Osteocyte (in vitro differentiated cells): ENCODE measurements around the gene TCAIM. TPM values are rescaled to one million over a fixed set of nuclear protein-coding genes. Genes with fewer than 3 reads are reported as not detected.

Source experiments
- DNase-seq: peaks from one replicate; pipeline ENCODE4 v3.0.0; 2021; ENCODE audit warnings: mixed read lengths; ENCODE audit not compliant: unreplicated experiment; ENCODE audit errors: extremely low spot score
- H3K27ac Mint-ChIP-seq: one replicate; pipeline ENCODE4 v1.8.0; 2021; ENCODE audit warnings: mild to moderate bottlenecking, mixed read lengths; ENCODE audit not compliant: unreplicated experiment
- H3K27me3 Mint-ChIP-seq: one replicate; pipeline ENCODE4 v1.8.0; 2021; ENCODE audit warnings: mixed read lengths; ENCODE audit not compliant: unreplicated experiment
- H3K36me3 Mint-ChIP-seq: one replicate; pipeline ENCODE4 v1.8.0; 2021; ENCODE audit warnings: mixed read lengths; ENCODE audit not compliant: unreplicated experiment
- H3K4me1 Mint-ChIP-seq: one replicate; pipeline ENCODE4 v1.8.0; 2021; ENCODE audit warnings: mixed read lengths; ENCODE audit not compliant: unreplicated experiment
- H3K4me3 Mint-ChIP-seq: one replicate; pipeline ENCODE4 v1.8.0; 2021; ENCODE audit warnings: mild to moderate bottlenecking, moderate library complexity, mixed read lengths; ENCODE audit not compliant: unreplicated experiment
- H3K9me3 Mint-ChIP-seq: one replicate; pipeline ENCODE4 v1.8.0; 2021; ENCODE audit warnings: mixed read lengths; ENCODE audit not compliant: unreplicated experiment
- total RNA-seq: library from RNA; stranded (reverse); gene quantifications from 2 replicates; pipeline ENCODE4 v1.2.1, GENCODE V29; 2021
- TF ChIP-seq, protein P1 (sequence below): fragments of 200-600 bp; sonication (generic); IDR thresholded peaks from 2 replicates; pipeline ENCODE4 v1.5.0; 2021; ENCODE audit warnings: antibody characterized with exemption, mild to moderate bottlenecking, moderate library complexity

TCAIM gene
- total RNA-seq, 1 donor from 2014 or later, result 30.2 TPM

DNA sequence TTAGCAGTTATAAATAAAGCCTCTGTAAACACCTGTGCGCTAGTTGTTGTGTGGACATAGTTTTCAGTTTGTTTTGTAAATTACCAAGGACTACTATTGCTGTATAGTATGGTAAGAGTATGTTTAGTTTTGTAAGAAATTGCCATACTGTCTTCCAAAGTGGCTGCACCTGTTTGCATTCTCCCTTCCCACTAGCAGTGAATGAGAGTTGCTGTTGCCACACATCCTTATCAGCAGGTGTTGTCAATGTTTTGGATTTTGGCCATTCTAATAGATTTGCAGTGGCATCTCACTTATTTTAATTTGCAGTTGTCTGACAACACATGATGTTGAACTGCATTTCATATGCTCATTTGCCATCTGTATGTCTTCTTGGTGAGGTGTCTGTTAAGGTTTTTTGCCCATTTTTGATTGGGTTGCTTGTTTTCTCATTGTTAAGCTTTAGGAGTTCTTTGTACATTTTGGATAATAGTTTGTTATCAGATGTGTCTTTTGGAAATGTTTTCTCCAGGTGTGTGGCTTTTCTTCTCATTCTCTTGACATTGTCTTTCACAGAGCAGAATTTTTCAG is 14.9 kb downstream of the TCAIM start:
- Mint-ChIP-seq H3K9me3 (peaks cover 11% of the 10 kb centered on the region), H3K36me3 (peaks cover 13% of the 10 kb centered on the region), H3K27me3 (no peaks in the 10 kb centered on the region), H3K4me1 (peaks cover 27% of the 10 kb centered on the region), H3K27ac (no peak overlapping the region), H3K4me3 (no peak overlapping the region)
- DNase-seq, result no peak
- TF ChIP-seq, protein P1, sequence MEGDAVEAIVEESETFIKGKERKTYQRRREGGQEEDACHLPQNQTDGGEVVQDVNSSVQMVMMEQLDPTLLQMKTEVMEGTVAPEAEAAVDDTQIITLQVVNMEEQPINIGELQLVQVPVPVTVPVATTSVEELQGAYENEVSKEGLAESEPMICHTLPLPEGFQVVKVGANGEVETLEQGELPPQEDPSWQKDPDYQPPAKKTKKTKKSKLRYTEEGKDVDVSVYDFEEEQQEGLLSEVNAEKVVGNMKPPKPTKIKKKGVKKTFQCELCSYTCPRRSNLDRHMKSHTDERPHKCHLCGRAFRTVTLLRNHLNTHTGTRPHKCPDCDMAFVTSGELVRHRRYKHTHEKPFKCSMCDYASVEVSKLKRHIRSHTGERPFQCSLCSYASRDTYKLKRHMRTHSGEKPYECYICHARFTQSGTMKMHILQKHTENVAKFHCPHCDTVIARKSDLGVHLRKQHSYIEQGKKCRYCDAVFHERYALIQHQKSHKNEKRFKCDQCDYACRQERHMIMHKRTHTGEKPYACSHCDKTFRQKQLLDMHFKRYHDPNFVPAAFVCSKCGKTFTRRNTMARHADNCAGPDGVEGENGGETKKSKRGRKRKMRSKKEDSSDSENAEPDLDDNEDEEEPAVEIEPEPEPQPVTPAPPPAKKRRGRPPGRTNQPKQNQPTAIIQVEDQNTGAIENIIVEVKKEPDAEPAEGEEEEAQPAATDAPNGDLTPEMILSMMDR, result no peak

DNA sequence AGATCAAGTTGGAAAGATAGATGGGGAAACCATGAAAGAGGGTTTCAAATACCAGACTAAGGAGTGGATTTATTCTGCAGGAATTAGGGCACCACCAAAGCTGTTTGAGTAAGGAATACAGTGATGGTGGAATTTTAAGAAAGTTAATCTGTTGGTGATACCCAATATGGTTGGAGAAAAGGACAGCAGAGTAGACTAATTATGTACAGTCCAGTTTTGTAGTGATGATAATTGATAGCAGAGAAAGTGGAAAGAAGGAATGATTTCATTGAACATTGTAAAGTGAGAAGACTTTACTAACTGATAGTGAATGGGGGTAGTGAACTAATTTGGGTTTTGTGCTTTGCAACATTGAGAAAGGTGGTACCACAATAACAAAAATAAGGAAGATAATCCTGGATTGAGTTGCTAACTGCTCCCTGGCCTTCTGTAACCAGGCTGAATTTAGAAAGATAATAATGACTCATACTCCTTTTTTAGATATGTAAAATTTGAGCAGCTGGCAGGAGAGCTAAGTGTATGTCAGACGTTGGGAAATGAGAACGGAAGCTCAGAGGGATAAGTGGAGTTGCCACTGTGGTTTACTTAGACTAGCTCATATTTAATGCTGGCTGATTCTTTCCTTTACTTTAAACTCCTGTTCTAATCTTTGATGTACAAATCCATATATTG is 16.9 kb downstream of the TCAIM start:
- peaks cover 33% of the 10 kb centered on the region for H3K4me1 Mint-ChIP-seq
- H3K27ac Mint-ChIP-seq, result peak overlapping the region; percentile 67
- no peak for DNase-seq

DNA sequence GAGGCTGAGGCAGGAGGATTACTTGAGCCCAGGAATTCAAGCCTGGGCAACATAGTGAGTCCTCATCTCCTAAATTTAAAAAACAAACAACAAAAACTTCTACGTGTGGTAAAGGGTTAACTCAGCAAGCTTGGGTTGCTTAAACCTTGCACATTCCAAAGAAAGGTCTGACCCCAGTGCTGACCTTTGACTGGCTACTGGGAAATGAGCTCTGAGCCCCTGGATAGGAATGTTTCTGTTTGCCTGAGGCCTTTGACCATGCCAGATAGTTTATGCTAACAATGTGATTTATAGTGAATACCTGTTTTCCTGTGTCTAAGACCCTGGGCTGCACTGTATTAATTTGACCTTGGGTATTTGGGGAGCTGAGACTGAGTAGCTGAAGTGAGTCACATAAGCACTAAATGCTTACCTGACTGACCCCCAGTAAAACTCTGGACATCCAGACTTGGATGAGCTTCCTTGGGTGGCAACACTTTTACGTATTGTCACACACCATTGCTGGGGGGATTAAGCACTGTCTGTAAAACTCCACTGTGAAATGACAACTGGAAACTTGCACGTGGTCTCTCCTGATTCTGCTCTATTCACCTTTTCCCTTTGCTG is 20.7 kb downstream of the TCAIM start:
- DNase-seq, result no peak
- Mint-ChIP-seq H3K4me3 (no peak overlapping the region), H3K27me3 (no peaks in the 10 kb centered on the region), H3K36me3 (peaks cover 21% of the 10 kb centered on the region), H3K4me1 (peaks cover 33% of the 10 kb centered on the region), H3K27ac (no peak overlapping the region), H3K9me3 (peaks cover under 1% of the 10 kb centered on the region)
- TF ChIP-seq, protein P1, result no peak

More for the DNA sequence above, 16.9 kb downstream of the TCAIM start:
- Mint-ChIP-seq H3K9me3 (peaks cover 11% of the 10 kb centered on the region), H3K27me3 (no peaks in the 10 kb centered on the region), H3K36me3 (peaks cover 19% of the 10 kb centered on the region), H3K4me3 (no peak overlapping the region)
- TF ChIP-seq, protein P1, result no peak

DNA sequence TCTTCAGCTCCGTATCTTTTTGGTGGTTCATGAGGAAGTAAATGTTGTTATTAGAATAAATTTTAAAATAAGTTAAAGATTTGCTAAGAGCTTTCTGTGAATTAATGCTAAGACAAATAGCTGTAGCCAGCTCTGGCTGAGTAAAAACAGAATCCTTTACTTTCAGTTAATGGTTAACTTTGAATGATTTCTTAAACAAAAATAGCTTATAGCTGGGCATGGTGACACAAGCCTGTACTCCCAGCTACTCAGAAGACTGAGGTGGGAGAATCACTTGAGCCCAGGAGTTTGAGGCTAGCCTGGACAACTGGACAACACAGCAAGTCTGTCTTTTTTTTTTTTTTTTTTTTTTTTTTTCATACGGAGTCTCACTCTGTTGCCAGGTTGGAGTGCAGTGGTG is 25.0 kb downstream of the TCAIM start:
- peaks cover 30% of the 10 kb centered on the region for H3K36me3 Mint-ChIP-seq
- H3K27ac Mint-ChIP-seq, result no peak overlapping the region
- H3K9me3 Mint-ChIP-seq, result no peaks in the 10 kb centered on the region
- no peak for DNase-seq
- TF ChIP-seq, protein P1, result no peak
- peaks cover 11% of the 10 kb centered on the region for H3K4me1 Mint-ChIP-seq
- no peaks in the 10 kb centered on the region for H3K27me3 Mint-ChIP-seq
- no peak overlapping the region for H3K4me3 Mint-ChIP-seq

DNA sequence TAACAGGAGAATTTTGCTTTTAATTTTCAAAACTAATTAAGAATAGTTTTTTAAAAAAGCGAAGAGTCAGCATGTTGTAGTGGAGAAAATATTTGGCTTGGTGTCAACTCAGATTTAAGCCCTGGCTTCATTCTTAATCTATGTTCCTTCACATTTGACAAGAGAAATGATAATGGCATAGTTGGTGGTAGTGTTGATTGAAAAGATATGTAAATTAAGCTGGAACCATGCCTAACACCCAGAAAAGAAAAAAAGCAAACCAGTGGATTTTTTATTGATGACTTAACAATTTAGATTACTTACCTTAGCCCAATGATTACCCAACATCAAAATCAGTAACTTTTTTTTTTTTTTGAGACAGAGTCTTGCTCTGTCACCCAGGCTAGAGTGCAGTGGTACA is 27.4 kb downstream of the TCAIM start:
- H3K4me1 Mint-ChIP-seq, result no peaks in the 10 kb centered on the region
- H3K9me3 Mint-ChIP-seq, result no peaks in the 10 kb centered on the region
- TF ChIP-seq, protein P1, result no peak
- peaks cover 29% of the 10 kb centered on the region for H3K36me3 Mint-ChIP-seq
- no peaks in the 10 kb centered on the region for H3K27me3 Mint-ChIP-seq
- no peak overlapping the region for H3K27ac Mint-ChIP-seq
- H3K4me3 Mint-ChIP-seq, result no peak overlapping the region
- no peak for DNase-seq
